ENCODE data around the gene PLGRKT. TPM values are rescaled to one million over a fixed set of nuclear protein-coding genes. Genes with fewer than 3 reads are reported as not detected.

The PLGRKT gene
- total and polyA plus RNA-seq, 2 experiments from 2014 or later: 13.1 to 31.5 TPM

- TF ChIP-seq ZNF462 (CRISPR knock-in tag; IDR thresholded peaks at IDR 0.05): no peak
- no peak for TF ChIP-seq NANOG (IDR thresholded peaks at IDR 0.05; ENCODE audit: borderline replicate concordance)
- TF ChIP-seq JUNB (IDR thresholded peaks at IDR 0.05; ENCODE audit: unreplicated experiment): no peak
- TF ChIP-seq STAT1 (IDR thresholded peaks at IDR 0.05; ENCODE audit: unreplicated experiment): no peak
- TF ChIP-seq CTCF (conservative IDR thresholded peaks at IDR 0.05; ENCODE audit: low read depth in 2 of 2): no peak
- TF ChIP-seq POLR2AphosphoS5 (IDR thresholded peaks at IDR 0.05; ENCODE audit: low read depth): no peak
- TF ChIP-seq ZNF114 (CRISPR knock-in tag; IDR thresholded peaks at IDR 0.05): no peak
- no peak for TF ChIP-seq REST (IDR thresholded peaks at IDR 0.05; ENCODE audit: unreplicated experiment)
Measured at GRCh38 chr9:5429873-5430564, 7.7 kb downstream of the PLGRKT start (continued).
